ENCODE measurements around the gene IQUB.
"Not testable (repeated sequence)": the region's sequence is repeated elsewhere in the genome, so short reads cannot be mapped to it uniquely, and the experiment has no call there.

Gene IQUB

DNA sequence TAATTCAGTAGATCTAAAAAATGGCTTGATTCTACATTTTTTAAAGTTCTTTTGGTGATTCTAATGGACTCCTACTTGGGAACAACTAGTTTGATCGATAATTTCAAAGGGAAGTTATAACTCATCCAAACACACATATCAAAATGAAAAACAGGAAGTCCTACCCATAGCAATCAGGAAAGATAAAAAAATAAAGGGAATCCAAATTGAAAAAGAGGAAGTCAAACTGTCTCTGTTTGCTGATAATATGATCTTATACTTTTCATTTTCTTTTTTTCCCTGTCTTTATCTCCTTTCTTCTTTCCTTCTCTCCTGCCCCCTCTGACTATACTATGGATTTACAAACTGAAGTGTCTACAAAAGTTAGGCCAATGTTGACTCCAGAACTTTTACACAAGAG is 118.8 kb downstream of the IQUB start:
- no peak for DNase-seq (ENCODE audit: low read depth, low spot score)

DNA sequence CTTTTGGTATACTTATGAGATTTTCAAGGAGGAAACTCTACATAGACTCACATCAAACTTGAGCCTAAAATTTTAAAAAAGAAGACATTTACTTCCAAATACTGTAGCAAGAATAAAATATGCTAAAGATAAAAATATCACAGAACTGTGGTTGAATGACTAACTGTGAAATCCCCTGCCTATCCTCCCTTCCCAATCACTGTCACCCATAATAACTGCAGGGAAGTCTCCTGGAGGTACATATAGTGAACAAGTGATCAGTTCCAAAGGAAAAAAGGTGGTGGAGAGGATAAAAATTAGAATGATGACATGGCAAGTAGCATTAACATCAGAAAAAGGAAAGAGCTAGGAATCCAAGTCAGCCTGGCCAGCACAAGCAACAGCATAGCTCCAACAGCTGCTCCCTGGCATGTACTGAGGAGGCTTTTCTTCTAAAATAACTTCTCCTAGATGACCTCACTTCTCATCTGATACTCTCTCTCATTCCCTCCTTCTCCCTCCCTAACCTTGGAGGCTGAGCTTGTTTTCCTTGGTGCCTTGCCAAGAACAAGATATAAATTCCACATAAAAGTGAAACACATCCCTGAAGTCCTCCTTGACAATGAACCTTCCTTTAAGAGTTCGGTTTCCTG is 124.0 kb downstream of the IQUB start:
- no peak for DNase-seq (ENCODE audit: low read depth, low spot score)

DNA sequence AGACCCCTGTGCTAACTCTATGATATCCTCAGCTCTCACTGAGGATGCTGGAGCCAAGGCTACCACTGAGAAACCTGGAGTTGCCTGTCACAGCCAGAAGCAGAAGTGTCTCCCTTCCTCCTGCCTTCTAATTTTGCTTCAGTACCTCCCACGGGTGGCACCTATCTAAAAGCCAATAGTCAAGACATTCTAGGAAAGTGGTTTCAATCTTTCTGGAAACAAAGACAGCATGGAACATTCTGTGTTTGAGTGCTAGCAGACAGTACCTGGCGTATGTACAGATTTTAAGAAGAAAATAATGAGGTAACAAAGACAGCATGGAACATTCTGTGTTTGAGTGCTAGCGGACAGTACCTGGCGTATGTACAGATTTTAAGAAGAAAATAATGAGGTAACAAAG is 126.4 kb downstream of the IQUB start:
- not testable (repeated sequence) for DNase-seq (ENCODE audit: low read depth, low spot score)

All from activated naive CD8-positive, alpha-beta T cell treated with anti-CD3 and anti-CD28 coated beads, Interleukin-2, amount 50 U/mL, for 16 hours (primary cell).